Tibial nerve (tissue), 4 donors: ENCODE data around the gene FNDC3B.

ENCODE experiments used
- EP300 ChIP-seq, 2 donors: sonication (generic); formaldehyde crosslinking; IDR thresholded peaks; one replicate each; pipeline ENCODE4 v1.6.1; 2017; ENCODE audit warnings: antibody characterized with exemption in 2 of 2, mild to moderate bottlenecking in 1 of 2
- POLR2A ChIP-seq, 2 donors: fragments of 450-650 bp; IDR thresholded peaks; one replicate each; pipeline ENCODE4 v1.6.1; 2017; ENCODE audit warnings: antibody characterized with exemption in 2 of 2, mild to moderate bottlenecking in 2 of 2, moderate library complexity in 2 of 2
- TF ChIP-seq, protein P1 (sequence below), 5 experiments: fragments of 200-600 bp in 3 of 5; fragments of 450-650 bp in 2 of 5; sonication (generic) in 3 of 5; IDR thresholded peaks; one replicate each; pipeline ENCODE4 v1.5.1; 2016 to 2019; ENCODE audit warnings: antibody characterized with exemption in 5 of 5, mild to moderate bottlenecking in 3 of 5, moderate library complexity in 2 of 5

DNA sequence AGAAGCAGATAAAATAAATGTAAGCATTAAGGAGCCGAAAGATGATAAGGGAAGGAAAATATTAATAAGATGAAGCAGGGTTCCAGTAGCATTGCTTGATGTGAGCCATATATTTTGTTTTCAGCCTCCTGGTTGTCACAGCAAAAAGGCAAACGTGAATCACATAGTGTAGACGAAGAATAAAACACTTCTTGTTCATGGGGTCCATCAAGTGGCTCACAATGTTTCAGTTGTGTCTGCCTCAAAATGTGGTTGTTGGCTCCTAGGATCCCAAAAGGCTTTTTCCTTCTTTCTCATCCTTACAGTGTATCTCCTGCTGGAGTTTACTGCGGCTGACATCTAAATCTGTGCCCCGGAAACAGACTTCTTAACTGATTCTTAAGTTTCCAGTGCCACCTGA is 213.8 kb downstream of the FNDC3B start:
- TF ChIP-seq, protein P1, sequence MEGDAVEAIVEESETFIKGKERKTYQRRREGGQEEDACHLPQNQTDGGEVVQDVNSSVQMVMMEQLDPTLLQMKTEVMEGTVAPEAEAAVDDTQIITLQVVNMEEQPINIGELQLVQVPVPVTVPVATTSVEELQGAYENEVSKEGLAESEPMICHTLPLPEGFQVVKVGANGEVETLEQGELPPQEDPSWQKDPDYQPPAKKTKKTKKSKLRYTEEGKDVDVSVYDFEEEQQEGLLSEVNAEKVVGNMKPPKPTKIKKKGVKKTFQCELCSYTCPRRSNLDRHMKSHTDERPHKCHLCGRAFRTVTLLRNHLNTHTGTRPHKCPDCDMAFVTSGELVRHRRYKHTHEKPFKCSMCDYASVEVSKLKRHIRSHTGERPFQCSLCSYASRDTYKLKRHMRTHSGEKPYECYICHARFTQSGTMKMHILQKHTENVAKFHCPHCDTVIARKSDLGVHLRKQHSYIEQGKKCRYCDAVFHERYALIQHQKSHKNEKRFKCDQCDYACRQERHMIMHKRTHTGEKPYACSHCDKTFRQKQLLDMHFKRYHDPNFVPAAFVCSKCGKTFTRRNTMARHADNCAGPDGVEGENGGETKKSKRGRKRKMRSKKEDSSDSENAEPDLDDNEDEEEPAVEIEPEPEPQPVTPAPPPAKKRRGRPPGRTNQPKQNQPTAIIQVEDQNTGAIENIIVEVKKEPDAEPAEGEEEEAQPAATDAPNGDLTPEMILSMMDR (IDR thresholded peaks at IDR 0.05) = no peak
- TF ChIP-seq POLR2A (IDR thresholded peaks at IDR 0.05) = no peak
- no peak for TF ChIP-seq EP300 (IDR thresholded peaks at IDR 0.05)
